ENCODE results near the gene ADGRG1.

ADGRG1 gene

DNA sequence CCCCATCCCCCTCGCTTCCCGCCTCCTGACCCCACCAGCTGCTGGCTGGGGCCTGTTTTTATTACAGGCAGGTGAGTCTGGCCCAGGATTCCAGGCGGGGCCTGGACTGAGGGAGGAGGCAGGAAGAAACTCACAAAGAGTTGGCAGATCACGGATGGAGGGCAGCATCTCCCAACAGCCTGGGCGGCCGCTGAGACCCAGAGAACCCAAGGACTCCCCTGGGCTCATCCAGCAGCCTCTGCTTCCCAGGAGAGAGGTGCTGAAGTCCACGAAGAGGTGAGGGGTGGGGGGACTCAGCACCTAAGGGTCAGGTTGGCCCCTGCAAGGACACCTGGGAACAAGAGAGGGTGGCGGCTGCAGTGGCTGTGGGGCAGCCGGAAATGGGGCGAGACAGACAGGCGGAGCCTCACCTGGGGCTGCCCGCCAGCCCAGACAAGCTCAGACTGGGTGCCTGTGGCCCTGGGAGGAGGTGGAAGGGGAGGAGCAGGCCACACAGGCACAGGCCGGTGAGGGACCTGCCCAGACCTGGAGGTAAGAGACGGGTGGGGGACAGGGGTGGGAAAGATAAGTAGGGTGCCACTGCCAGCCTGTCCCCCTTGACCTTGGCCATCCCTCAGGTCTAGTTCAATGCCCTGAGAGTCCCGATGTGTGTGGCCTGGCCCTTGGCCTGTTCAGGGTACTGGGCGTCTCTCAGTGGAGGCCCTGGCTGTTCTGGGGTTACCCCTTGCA, 8.7 kb upstream of the ADGRG1 start:
- Histone ChIP-seq H3K4me1 (ENCODE audit: control extremely low read depth in 1 of 4, control insufficient read depth in 4 of 4, insufficient read depth in 4 of 4, low read length in 3 of 4) (peaks cover 0 to 22% (median 13%) of the 10 kb centered on the region in 4 experiments), H3K9me3 (ENCODE audit: control extremely low read depth in 1 of 5, control insufficient read depth in 4 of 5, insufficient read depth in 2 of 5, low read depth in 1 of 5, low read length in 4 of 5) (no peaks in the 10 kb centered on the region), H3K27me3 (replicated peaks in 2 of 5; ENCODE audit: control insufficient read depth in 4 of 5, insufficient read depth in 5 of 5, low read length in 4 of 5) (no peaks in the 10 kb centered on the region), H3K4me3 (ENCODE audit: control insufficient read depth in 1 of 7, extremely low read depth in 1 of 7, insufficient read depth in 4 of 7, low read depth in 2 of 7, low read length in 6 of 7) (no peak overlapping the region), H3K36me3 (ENCODE audit: control insufficient read depth in 4 of 4, insufficient read depth in 4 of 4, low read length in 3 of 4) (no peaks in the 10 kb centered on the region), H3K27ac (ENCODE audit: insufficient read depth in 1 of 2, low read depth in 1 of 2, low read length in 2 of 2, poor library complexity in 1 of 2, severe bottlenecking in 2 of 2) (no peak overlapping the region)
- WGBS (ENCODE audit: insufficient coverage) = 98% methylated on average over 13 of the region's 16 CpGs
- ChIA-PET CTCF (interaction anchor here (0.8 to 4.8 kb wide), 3 partner anchors 11 to 25 kb away, joined by 3 to 36 read pairs (median 10); no protein-coding TSS in a partner anchor), POLR2A (no interaction called here)
- no peak for DNase-seq

GRCh38 chr16:57620335-57621231, 7.8 kb upstream of the ADGRG1 start:
- 92% methylated on average over 23 of the region's 27 CpGs for WGBS (ENCODE audit: insufficient coverage)
- H3K27me3 ChIP-seq (replicated peaks in 2 of 5; ENCODE audit: control insufficient read depth in 4 of 5, insufficient read depth in 5 of 5, low read length in 4 of 5) = no peaks in the 10 kb centered on the region
- no peak overlapping the region for H3K27ac ChIP-seq (ENCODE audit: insufficient read depth in 1 of 2, low read depth in 1 of 2, low read length in 2 of 2, poor library complexity in 1 of 2, severe bottlenecking in 2 of 2)
- CTCF ChIA-PET = interaction anchor here (0.7 to 4.8 kb wide), 4 partner anchors 11 to 23 kb away, joined by 3 to 36 read pairs (median 7); no protein-coding TSS in a partner anchor
- H3K9me3 ChIP-seq (ENCODE audit: control extremely low read depth in 1 of 5, control insufficient read depth in 4 of 5, insufficient read depth in 2 of 5, low read depth in 1 of 5, low read length in 4 of 5) = no peaks in the 10 kb centered on the region
- H3K4me3 ChIP-seq (ENCODE audit: control insufficient read depth in 1 of 7, extremely low read depth in 1 of 7, insufficient read depth in 4 of 7, low read depth in 2 of 7, low read length in 6 of 7) = no peak overlapping the region
- peaks cover 0 to 25% (median 18%) of the 10 kb centered on the region in 4 experiments for H3K4me1 ChIP-seq (ENCODE audit: control extremely low read depth in 1 of 4, control insufficient read depth in 4 of 4, insufficient read depth in 4 of 4, low read length in 3 of 4)
- POLR2A ChIA-PET = interaction anchor here (0.6 kb wide), 1 partner anchor 83 kb away, joined by 3 read pairs; no protein-coding TSS in a partner anchor
- no peak for DNase-seq
- H3K36me3 ChIP-seq (ENCODE audit: control insufficient read depth in 4 of 4, insufficient read depth in 4 of 4, low read length in 3 of 4) = no peaks in the 10 kb centered on the region

DNA sequence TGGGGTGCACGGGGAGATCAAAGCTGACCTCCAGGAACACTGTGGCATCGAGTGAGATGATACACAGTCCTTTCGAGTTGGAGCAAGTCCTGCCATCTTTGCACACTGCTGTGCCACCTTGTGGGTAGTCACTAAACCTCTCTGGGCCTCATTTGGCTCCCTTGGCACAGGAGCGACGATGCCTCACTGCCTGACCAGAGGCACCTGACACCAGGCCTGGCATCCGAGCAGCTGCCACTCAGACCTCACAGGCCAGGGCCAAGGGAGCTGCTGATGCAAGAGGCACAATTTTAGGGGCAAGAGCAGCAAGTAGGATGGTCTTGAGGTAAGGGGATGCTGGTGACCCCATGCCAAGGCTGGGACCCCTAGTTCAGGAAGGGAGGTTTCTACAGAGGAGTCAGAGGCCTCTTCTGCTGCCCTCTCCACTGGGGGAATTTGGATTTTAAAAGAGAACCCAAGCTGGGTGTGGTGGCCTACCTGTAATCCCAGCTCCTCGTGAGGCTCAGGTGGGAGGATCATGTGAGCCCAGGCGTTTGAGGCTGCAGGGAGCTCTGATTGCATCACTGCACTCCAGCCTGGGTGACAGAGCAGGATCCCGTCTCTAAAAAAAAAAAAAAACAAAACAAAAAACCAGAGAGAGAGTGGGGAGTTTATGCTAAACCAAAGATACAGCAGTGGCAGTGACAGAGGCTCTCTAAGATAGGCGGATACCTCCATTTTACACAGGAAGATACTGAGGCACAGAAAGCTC, 6.7 kb upstream of the ADGRG1 start:
- CTCF ChIA-PET = interaction anchor here (0.9 to 4.8 kb wide), 5 partner anchors 13 to 39 kb away, joined by 3 to 36 read pairs (median 3); no protein-coding TSS in a partner anchor
- peaks cover 0 to 29% (median 23%) of the 10 kb centered on the region in 4 experiments for H3K4me1 ChIP-seq (ENCODE audit: control extremely low read depth in 1 of 4, control insufficient read depth in 4 of 4, insufficient read depth in 4 of 4, low read length in 3 of 4)

GRCh38 chr16:57622361-57623250, 5.8 kb upstream of the ADGRG1 start:
- H3K9me3 ChIP-seq (ENCODE audit: control extremely low read depth in 1 of 5, control insufficient read depth in 4 of 5, insufficient read depth in 2 of 5, low read depth in 1 of 5, low read length in 4 of 5) = no peaks in the 10 kb centered on the region
- CTCF ChIA-PET = interaction anchor here (0.9 to 4.8 kb wide), 6 partner anchors 13 to 40 kb away, joined by 3 to 36 read pairs (median 4); no protein-coding TSS in a partner anchor
- 92% methylated on average over 16 of the region's 16 CpGs for WGBS (ENCODE audit: insufficient coverage)
- DNase-seq = no peak
- POLR2A ChIA-PET = no interaction called here
- H3K27ac ChIP-seq (ENCODE audit: insufficient read depth in 1 of 2, low read depth in 1 of 2, low read length in 2 of 2, poor library complexity in 1 of 2, severe bottlenecking in 2 of 2) = no peak overlapping the region
- no peaks in the 10 kb centered on the region for H3K36me3 ChIP-seq (ENCODE audit: control insufficient read depth in 4 of 4, insufficient read depth in 4 of 4, low read length in 3 of 4)
- peaks cover 0 to 37% (median 29%) of the 10 kb centered on the region in 4 experiments for H3K4me1 ChIP-seq (ENCODE audit: control extremely low read depth in 1 of 4, control insufficient read depth in 4 of 4, insufficient read depth in 4 of 4, low read length in 3 of 4)
- no peaks in the 10 kb centered on the region for H3K27me3 ChIP-seq (replicated peaks in 2 of 5; ENCODE audit: control insufficient read depth in 4 of 5, insufficient read depth in 5 of 5, low read length in 4 of 5)
- H3K4me3 ChIP-seq (ENCODE audit: control insufficient read depth in 1 of 7, extremely low read depth in 1 of 7, insufficient read depth in 4 of 7, low read depth in 2 of 7, low read length in 6 of 7) = no peak overlapping the region

More for the DNA sequence above, 6.7 kb upstream of the ADGRG1 start:
- 90% methylated on average over 8 of the region's 10 CpGs for WGBS (ENCODE audit: insufficient coverage)
- POLR2A ChIA-PET = no interaction called here
- no peak overlapping the region for H3K27ac ChIP-seq (ENCODE audit: insufficient read depth in 1 of 2, low read depth in 1 of 2, low read length in 2 of 2, poor library complexity in 1 of 2, severe bottlenecking in 2 of 2)
- no peak for DNase-seq
- H3K9me3 ChIP-seq (ENCODE audit: control extremely low read depth in 1 of 5, control insufficient read depth in 4 of 5, insufficient read depth in 2 of 5, low read depth in 1 of 5, low read length in 4 of 5) = no peaks in the 10 kb centered on the region
- H3K36me3 ChIP-seq (ENCODE audit: control insufficient read depth in 4 of 4, insufficient read depth in 4 of 4, low read length in 3 of 4) = no peaks in the 10 kb centered on the region
- no peak overlapping the region for H3K4me3 ChIP-seq (ENCODE audit: control insufficient read depth in 1 of 7, extremely low read depth in 1 of 7, insufficient read depth in 4 of 7, low read depth in 2 of 7, low read length in 6 of 7)
- no peaks in the 10 kb centered on the region for H3K27me3 ChIP-seq (replicated peaks in 2 of 5; ENCODE audit: control insufficient read depth in 4 of 5, insufficient read depth in 5 of 5, low read length in 4 of 5)

DNA sequence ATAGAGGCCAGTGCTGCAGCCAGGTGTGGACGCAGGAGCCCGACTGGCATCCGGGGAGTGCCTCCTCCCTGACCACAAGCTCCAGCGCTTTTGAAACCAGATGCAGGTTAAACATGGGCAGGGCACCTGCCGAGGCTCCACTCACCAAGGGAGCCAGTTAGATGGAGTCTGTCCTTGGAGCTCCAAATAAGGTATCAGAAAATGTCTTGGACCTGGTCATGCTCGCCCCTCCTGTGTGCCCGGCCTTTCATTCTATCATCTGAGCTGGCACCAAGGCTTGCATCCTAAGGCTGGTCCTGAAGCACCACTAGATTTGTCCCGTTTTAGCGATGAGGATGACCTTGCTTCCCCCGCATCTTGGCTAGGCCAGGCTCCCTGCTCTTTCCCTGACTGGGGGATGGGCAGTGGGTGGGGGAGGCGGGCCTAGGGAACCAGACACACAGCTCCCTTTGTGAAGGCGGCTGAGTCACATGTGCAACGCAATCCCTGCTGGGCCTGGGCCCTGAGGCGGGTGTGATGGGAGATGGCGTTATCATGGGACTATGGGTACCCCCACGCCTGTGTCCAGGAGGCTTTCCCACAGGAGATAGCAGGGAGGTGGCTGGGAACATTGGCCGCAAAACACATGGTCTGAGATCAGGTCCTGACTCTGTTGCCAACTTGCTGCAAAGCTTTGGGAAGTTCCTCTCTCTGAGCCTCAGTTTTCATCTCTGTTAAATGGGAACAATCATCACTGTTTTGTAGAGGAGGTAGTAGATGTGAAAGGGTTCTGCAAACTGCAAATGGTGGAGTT, 5.0 kb upstream of the ADGRG1 start:
- H3K27ac ChIP-seq (ENCODE audit: insufficient read depth in 1 of 2, low read depth in 1 of 2, low read length in 2 of 2, poor library complexity in 1 of 2, severe bottlenecking in 2 of 2) = no peak overlapping the region
- no peak for DNase-seq

More for the DNA sequence above, 5.0 kb upstream of the ADGRG1 start:
- no peaks in the 10 kb centered on the region for H3K27me3 ChIP-seq (replicated peaks in 2 of 5; ENCODE audit: control insufficient read depth in 4 of 5, insufficient read depth in 5 of 5, low read length in 4 of 5)
- no peak overlapping the region for H3K4me3 ChIP-seq (ENCODE audit: control insufficient read depth in 1 of 7, extremely low read depth in 1 of 7, insufficient read depth in 4 of 7, low read depth in 2 of 7, low read length in 6 of 7)
- WGBS (ENCODE audit: insufficient coverage) = 96% methylated on average over 16 of the region's 17 CpGs
- no peaks in the 10 kb centered on the region for H3K9me3 ChIP-seq (ENCODE audit: control extremely low read depth in 1 of 5, control insufficient read depth in 4 of 5, insufficient read depth in 2 of 5, low read depth in 1 of 5, low read length in 4 of 5)
- POLR2A ChIA-PET = no interaction called here
- H3K36me3 ChIP-seq (ENCODE audit: control insufficient read depth in 4 of 4, insufficient read depth in 4 of 4, low read length in 3 of 4) = no peaks in the 10 kb centered on the region
- peaks cover 0 to 44% (median 37%) of the 10 kb centered on the region in 4 experiments for H3K4me1 ChIP-seq (ENCODE audit: control extremely low read depth in 1 of 4, control insufficient read depth in 4 of 4, insufficient read depth in 4 of 4, low read length in 3 of 4)
- CTCF ChIA-PET = interaction anchor here (0.7 to 8.4 kb wide), 6 partner anchors 8 to 81 kb away, joined by 3 to 71 read pairs (median 4); partner anchors contain the start of gene ADGRG5
